ENCODE results near the gene BLID.

The BLID gene

GRCh38 chr11:122102426-122102825, 13.6 kb downstream of the BLID start:
- no peak overlapping the region for H3K9ac ChIP-seq (ENCODE audit: low read length)
- no peaks in the 10 kb centered on the region for H3K27me3 ChIP-seq (ENCODE audit: control insufficient read depth in 1 of 2, insufficient read depth in 2 of 2, low read length in 2 of 2)
- H3K4me1 ChIP-seq (ENCODE audit: insufficient read depth, low read length): peaks cover 6% of the 10 kb centered on the region
- H3K9me3 ChIP-seq (ENCODE audit: low read length): no peaks in the 10 kb centered on the region
- H3K4me3 ChIP-seq (ENCODE audit: low read depth in 1 of 2, low read length in 2 of 2): peak overlapping the region in 1 of 2 donors; percentile 76
- peak overlapping the region; percentile 94 for H3K27ac ChIP-seq (ENCODE audit: low read depth, low read length)
- no peaks in the 10 kb centered on the region for H3K36me3 ChIP-seq (ENCODE audit: insufficient read depth, low read length)

- Histone ChIP-seq H3K4me3 (ENCODE audit: low read depth in 1 of 2, low read length in 2 of 2) (peak overlapping the region; percentile 31 to 76), H3K9me3 (ENCODE audit: low read length) (no peaks in the 10 kb centered on the region), H3K36me3 (ENCODE audit: insufficient read depth, low read length) (no peaks in the 10 kb centered on the region), H3K9ac (ENCODE audit: low read length) (peak overlapping the region; percentile 79), H3K4me1 (ENCODE audit: insufficient read depth, low read length) (peaks cover 6% of the 10 kb centered on the region), H3K27ac (ENCODE audit: low read depth, low read length) (peak overlapping the region; percentile 94), H3K27me3 (ENCODE audit: control insufficient read depth in 1 of 2, insufficient read depth in 2 of 2, low read length in 2 of 2) (no peaks in the 10 kb centered on the region)
These were observed 14.3 kb downstream of the BLID start for GRCh38 chr11:122101625-122102291.

GRCh38 chr11:122100756-122101080, 15.3 kb downstream of the BLID start:
- Histone ChIP-seq H3K9ac (ENCODE audit: low read length) (peak overlapping the region; percentile 79), H3K27me3 (ENCODE audit: control insufficient read depth in 1 of 2, insufficient read depth in 2 of 2, low read length in 2 of 2) (no peaks in the 10 kb centered on the region), H3K9me3 (ENCODE audit: low read length) (no peaks in the 10 kb centered on the region), H3K36me3 (ENCODE audit: insufficient read depth, low read length) (no peaks in the 10 kb centered on the region), H3K27ac (ENCODE audit: low read depth, low read length) (peak overlapping the region; percentile 94), H3K4me1 (ENCODE audit: insufficient read depth, low read length) (peaks cover 6% of the 10 kb centered on the region), H3K4me3 (ENCODE audit: low read depth in 1 of 2, low read length in 2 of 2) (peak overlapping the region; percentile 31 to 76)

- Histone ChIP-seq H3K27me3 (ENCODE audit: control insufficient read depth in 1 of 2, insufficient read depth in 2 of 2, low read length in 2 of 2) (no peaks in the 10 kb centered on the region), H3K36me3 (ENCODE audit: insufficient read depth, low read length) (no peaks in the 10 kb centered on the region), H3K9ac (ENCODE audit: low read length) (peak overlapping the region; percentile 91), H3K9me3 (ENCODE audit: low read length) (no peaks in the 10 kb centered on the region), H3K4me3 (ENCODE audit: low read depth in 1 of 2, low read length in 2 of 2) (peak overlapping the region; percentile 31 to 76), H3K27ac (ENCODE audit: low read depth, low read length) (peak overlapping the region; percentile 94), H3K4me1 (ENCODE audit: insufficient read depth, low read length) (peaks cover 6% of the 10 kb centered on the region)
These were observed 15.8 kb downstream of the BLID start for GRCh38 chr11:122100037-122100755.

GRCh38 chr11:122099374-122100036, 16.5 kb downstream of the BLID start:
- Histone ChIP-seq H3K4me3 (ENCODE audit: low read depth in 1 of 2, low read length in 2 of 2) (peak overlapping the region; percentile 31 to 76), H3K36me3 (ENCODE audit: insufficient read depth, low read length) (no peaks in the 10 kb centered on the region), H3K27ac (ENCODE audit: low read depth, low read length) (peak overlapping the region; percentile 94), H3K9me3 (ENCODE audit: low read length) (no peaks in the 10 kb centered on the region), H3K4me1 (ENCODE audit: insufficient read depth, low read length) (peaks cover 6% of the 10 kb centered on the region), H3K9ac (ENCODE audit: low read length) (peak overlapping the region; percentile 91), H3K27me3 (ENCODE audit: control insufficient read depth in 1 of 2, insufficient read depth in 2 of 2, low read length in 2 of 2) (no peaks in the 10 kb centered on the region)

- Histone ChIP-seq H3K9ac (ENCODE audit: low read length) (peak overlapping the region; percentile 12), H3K27me3 (ENCODE audit: control insufficient read depth in 1 of 2, insufficient read depth in 2 of 2, low read length in 2 of 2) (no peaks in the 10 kb centered on the region), H3K36me3 (ENCODE audit: insufficient read depth, low read length) (peaks cover 5% of the 10 kb centered on the region), H3K4me3 (ENCODE audit: low read depth in 1 of 2, low read length in 2 of 2) (peak overlapping the region; percentile 31 to 76), H3K27ac (ENCODE audit: low read depth, low read length) (peak overlapping the region; percentile 10), H3K4me1 (ENCODE audit: insufficient read depth, low read length) (peaks cover 11% of the 10 kb centered on the region), H3K9me3 (ENCODE audit: low read length) (no peaks in the 10 kb centered on the region)
These were observed 17.6 kb downstream of the BLID start for GRCh38 chr11:122098261-122098980.

- Histone ChIP-seq H3K9ac (ENCODE audit: low read length) (peak overlapping the region; percentile 12), H3K9me3 (ENCODE audit: low read length) (no peaks in the 10 kb centered on the region), H3K36me3 (ENCODE audit: insufficient read depth, low read length) (peaks cover 5% of the 10 kb centered on the region), H3K27ac (ENCODE audit: low read depth, low read length) (peak overlapping the region; percentile 2), H3K27me3 (ENCODE audit: control insufficient read depth in 1 of 2, insufficient read depth in 2 of 2, low read length in 2 of 2) (no peaks in the 10 kb centered on the region), H3K4me3 (ENCODE audit: low read depth in 1 of 2, low read length in 2 of 2) (peak overlapping the region in 1 of 2 donors; percentile 76), H3K4me1 (ENCODE audit: insufficient read depth, low read length) (peaks cover 11% of the 10 kb centered on the region)
These were observed 18.5 kb downstream of the BLID start for GRCh38 chr11:122097419-122098001.

- Histone ChIP-seq H3K27ac (ENCODE audit: low read depth, low read length) (peak overlapping the region; percentile 16), H3K4me1 (ENCODE audit: insufficient read depth, low read length) (peaks cover 5% of the 10 kb centered on the region), H3K27me3 (ENCODE audit: control insufficient read depth in 1 of 2, insufficient read depth in 2 of 2, low read length in 2 of 2) (no peaks in the 10 kb centered on the region), H3K4me3 (ENCODE audit: low read depth in 1 of 2, low read length in 2 of 2) (peak overlapping the region in 1 of 2 donors; percentile 32), H3K9ac (ENCODE audit: low read length) (no peak overlapping the region), H3K36me3 (ENCODE audit: insufficient read depth, low read length) (peaks cover 10% of the 10 kb centered on the region), H3K9me3 (ENCODE audit: low read length) (peaks cover 4% of the 10 kb centered on the region)
These were observed 19.5 kb downstream of the BLID start for GRCh38 chr11:122096272-122097112.

GRCh38 chr11:122095681-122096262, 20.2 kb downstream of the BLID start:
- H3K4me3 ChIP-seq (ENCODE audit: low read depth in 1 of 2, low read length in 2 of 2): no peak overlapping the region
- peaks cover 5% of the 10 kb centered on the region for H3K4me1 ChIP-seq (ENCODE audit: insufficient read depth, low read length)
- H3K27ac ChIP-seq (ENCODE audit: low read depth, low read length): no peak overlapping the region

GRCh38 chr11:122094836-122095235, 21.2 kb downstream of the BLID start:
- Histone ChIP-seq H3K27me3 (ENCODE audit: control insufficient read depth in 1 of 2, insufficient read depth in 2 of 2, low read length in 2 of 2) (no peaks in the 10 kb centered on the region), H3K27ac (ENCODE audit: low read depth, low read length) (no peak overlapping the region), H3K4me1 (ENCODE audit: insufficient read depth, low read length) (peaks cover 5% of the 10 kb centered on the region), H3K36me3 (ENCODE audit: insufficient read depth, low read length) (peaks cover 22% of the 10 kb centered on the region), H3K9me3 (ENCODE audit: low read length) (peaks cover 4% of the 10 kb centered on the region), H3K4me3 (ENCODE audit: low read depth in 1 of 2, low read length in 2 of 2) (no peak overlapping the region), H3K9ac (ENCODE audit: low read length) (no peak overlapping the region)

More at GRCh38 chr11:122095681-122096262, 20.2 kb downstream of the BLID start:
- H3K27me3 ChIP-seq (ENCODE audit: control insufficient read depth in 1 of 2, insufficient read depth in 2 of 2, low read length in 2 of 2): no peaks in the 10 kb centered on the region
- peaks cover 17% of the 10 kb centered on the region for H3K36me3 ChIP-seq (ENCODE audit: insufficient read depth, low read length)
- no peak overlapping the region for H3K9ac ChIP-seq (ENCODE audit: low read length)
- H3K9me3 ChIP-seq (ENCODE audit: low read length): peaks cover 4% of the 10 kb centered on the region
